Measurements from ENCODE around the gene GADD45A. TPM values are rescaled to one million over a fixed set of nuclear protein-coding genes. Genes with fewer than 3 reads are reported as not detected.

GADD45A gene
- total RNA-seq, 1 donor from 2014 or later, result 107 TPM

DNA sequence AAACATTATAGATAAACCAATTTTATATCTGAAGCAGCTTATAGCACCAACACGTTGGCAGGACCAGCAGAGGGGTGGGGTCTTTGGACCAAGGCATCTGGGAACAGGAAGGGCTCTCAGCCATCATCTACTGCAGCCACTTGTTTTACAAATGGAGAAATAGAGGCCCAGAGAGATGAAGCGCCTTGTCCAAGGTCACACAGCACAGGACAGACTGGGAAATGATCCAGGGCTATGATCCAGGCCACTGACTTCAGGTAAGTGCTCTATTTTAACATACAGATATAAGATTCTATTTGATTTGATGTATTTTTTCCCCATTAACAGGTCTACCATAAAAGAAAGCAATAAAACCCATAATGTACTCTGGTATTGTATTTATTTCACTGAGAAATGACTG, 16.9 kb downstream of the GADD45A start:
- peaks cover 9% of the 10 kb centered on the region for H3K36me3 ChIP-seq (ENCODE audit: control insufficient read depth, insufficient read depth, low read length)
- TF ChIP-seq, protein P1, sequence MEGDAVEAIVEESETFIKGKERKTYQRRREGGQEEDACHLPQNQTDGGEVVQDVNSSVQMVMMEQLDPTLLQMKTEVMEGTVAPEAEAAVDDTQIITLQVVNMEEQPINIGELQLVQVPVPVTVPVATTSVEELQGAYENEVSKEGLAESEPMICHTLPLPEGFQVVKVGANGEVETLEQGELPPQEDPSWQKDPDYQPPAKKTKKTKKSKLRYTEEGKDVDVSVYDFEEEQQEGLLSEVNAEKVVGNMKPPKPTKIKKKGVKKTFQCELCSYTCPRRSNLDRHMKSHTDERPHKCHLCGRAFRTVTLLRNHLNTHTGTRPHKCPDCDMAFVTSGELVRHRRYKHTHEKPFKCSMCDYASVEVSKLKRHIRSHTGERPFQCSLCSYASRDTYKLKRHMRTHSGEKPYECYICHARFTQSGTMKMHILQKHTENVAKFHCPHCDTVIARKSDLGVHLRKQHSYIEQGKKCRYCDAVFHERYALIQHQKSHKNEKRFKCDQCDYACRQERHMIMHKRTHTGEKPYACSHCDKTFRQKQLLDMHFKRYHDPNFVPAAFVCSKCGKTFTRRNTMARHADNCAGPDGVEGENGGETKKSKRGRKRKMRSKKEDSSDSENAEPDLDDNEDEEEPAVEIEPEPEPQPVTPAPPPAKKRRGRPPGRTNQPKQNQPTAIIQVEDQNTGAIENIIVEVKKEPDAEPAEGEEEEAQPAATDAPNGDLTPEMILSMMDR (IDR thresholded peaks at IDR 0.05; ENCODE audit: insufficient read depth, low read length, severe bottlenecking), result no peak
- no peak for FAIRE-seq

GRCh38 chr1:67704351-67704750, 19.4 kb downstream of the GADD45A start:
- TF ChIP-seq, protein P1 (IDR thresholded peaks at IDR 0.05; ENCODE audit: insufficient read depth, low read length, severe bottlenecking), result no peak
- Histone ChIP-seq H3K36me3 (ENCODE audit: control insufficient read depth, insufficient read depth, low read length) (peaks cover 13% of the 10 kb centered on the region), H3K4me3 (ENCODE audit: low read depth, low read length) (no peak overlapping the region), H3K27me3 (ENCODE audit: control insufficient read depth, insufficient read depth, low read length) (no peaks in the 10 kb centered on the region)
- no peak for FAIRE-seq
- DNase-seq (ENCODE audit: low read depth), result no peak

More for the DNA sequence above, 16.9 kb downstream of the GADD45A start:
- no peak overlapping the region for H3K4me3 ChIP-seq (ENCODE audit: low read depth, low read length)
- no peaks in the 10 kb centered on the region for H3K27me3 ChIP-seq (ENCODE audit: control insufficient read depth, insufficient read depth, low read length)
- DNase-seq (ENCODE audit: low read depth), result no peak

DNA sequence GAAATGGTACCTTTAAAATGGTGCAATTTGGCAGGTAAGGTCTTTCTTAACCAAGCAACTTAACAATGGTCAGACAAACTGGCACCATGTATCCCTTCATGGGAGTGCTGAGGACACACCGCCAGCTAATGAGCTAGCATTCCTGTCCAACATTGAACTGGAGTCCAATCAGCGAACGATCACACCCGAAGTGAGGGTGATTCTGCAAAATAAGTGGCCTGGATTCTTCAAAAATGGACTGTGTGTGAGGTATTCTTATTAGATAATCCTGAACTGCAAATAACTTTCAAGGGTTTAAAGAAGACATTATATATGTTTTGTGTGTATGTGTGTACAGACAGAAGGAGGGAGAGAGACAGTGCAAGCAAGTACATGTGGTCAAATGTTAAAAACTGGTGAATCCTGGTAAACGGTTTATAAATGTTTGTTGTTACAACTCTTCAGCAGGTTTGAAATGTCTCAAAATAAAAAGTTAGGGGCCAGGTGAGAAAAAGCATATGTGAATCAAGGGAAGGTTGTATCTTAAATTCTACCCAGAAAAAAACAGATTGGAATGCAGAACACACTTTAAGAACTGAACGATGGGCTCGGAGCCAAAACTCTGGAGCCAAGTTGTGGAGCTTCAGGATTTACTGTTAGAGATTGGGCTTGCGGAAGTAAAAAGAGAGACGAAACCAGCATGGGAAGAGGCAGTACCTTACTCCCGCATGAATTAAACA, 20.9 kb downstream of the GADD45A start:
- FAIRE-seq (no peak), DNase-seq (ENCODE audit: low read depth) (no peak)
- H3K27me3 ChIP-seq (ENCODE audit: control insufficient read depth, insufficient read depth, low read length), result no peaks in the 10 kb centered on the region
- TF ChIP-seq, protein P1 (IDR thresholded peaks at IDR 0.05; ENCODE audit: insufficient read depth, low read length, severe bottlenecking), result no peak
- H3K4me3 ChIP-seq (ENCODE audit: low read depth, low read length), result no peak overlapping the region
- H3K36me3 ChIP-seq (ENCODE audit: control insufficient read depth, insufficient read depth, low read length), result peaks cover 13% of the 10 kb centered on the region

GRCh38 chr1:67708606-67709005, 23.6 kb downstream of the GADD45A start:
- no peaks in the 10 kb centered on the region for H3K27me3 ChIP-seq (ENCODE audit: control insufficient read depth, insufficient read depth, low read length)
- TF ChIP-seq, protein P1 (IDR thresholded peaks at IDR 0.05; ENCODE audit: insufficient read depth, low read length, severe bottlenecking), result no peak
- no peak for DNase-seq (ENCODE audit: low read depth)
- peaks cover 13% of the 10 kb centered on the region for H3K36me3 ChIP-seq (ENCODE audit: control insufficient read depth, insufficient read depth, low read length)
- H3K4me3 ChIP-seq (ENCODE audit: low read depth, low read length), result no peak overlapping the region
- no peak for FAIRE-seq

DNA sequence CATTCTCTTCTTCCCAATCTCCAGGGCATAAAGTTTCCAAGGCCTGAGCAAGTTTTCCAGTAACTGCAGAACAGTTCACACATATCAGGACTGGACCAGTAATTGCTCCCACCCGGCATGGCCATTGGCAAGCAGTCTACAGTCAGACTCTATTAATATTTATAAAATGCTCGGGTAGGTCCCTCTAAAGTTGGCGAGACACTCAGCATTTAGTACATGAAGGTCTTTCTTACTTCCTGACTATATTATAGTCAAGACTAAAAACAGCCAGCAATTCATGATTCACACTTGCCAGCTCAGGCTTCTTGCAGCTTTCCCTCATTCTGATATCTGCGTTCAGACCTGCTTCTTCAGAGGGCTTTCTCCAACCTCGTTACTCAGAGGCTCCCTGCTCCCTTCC, 25.4 kb downstream of the GADD45A start:
- H3K27me3 ChIP-seq (ENCODE audit: control insufficient read depth, insufficient read depth, low read length), result no peaks in the 10 kb centered on the region
- H3K36me3 ChIP-seq (ENCODE audit: control insufficient read depth, insufficient read depth, low read length), result peaks cover 10% of the 10 kb centered on the region
- H3K4me3 ChIP-seq (ENCODE audit: low read depth, low read length), result no peak overlapping the region
- TF ChIP-seq, protein P1 (IDR thresholded peaks at IDR 0.05; ENCODE audit: insufficient read depth, low read length, severe bottlenecking), result no peak
- DNase-seq (ENCODE audit: low read depth) (peak; percentile 86), FAIRE-seq (no peak)
